ENCODE results near the gene NCOA3.

Gene NCOA3

GRCh38 chr20:47610945-47611250 is 109.2 kb downstream of the NCOA3 start:
- no peak for TF ChIP-seq CTCF (IDR thresholded peaks at IDR 0.05; ENCODE audit: control insufficient read depth, insufficient read depth, low read depth, low read length, missing control alignments)
- H3K4me3 ChIP-seq (ENCODE audit: control insufficient read depth, low read depth, low read length) = no peak overlapping the region
- DNase-seq (ENCODE audit: low read depth) = no peak

- no peak for DNase-seq (ENCODE audit: low read depth)
- TF ChIP-seq CTCF (IDR thresholded peaks at IDR 0.05; ENCODE audit: control insufficient read depth, insufficient read depth, low read depth, low read length, missing control alignments) = no peak
- no peak overlapping the region for H3K4me3 ChIP-seq (ENCODE audit: control insufficient read depth, low read depth, low read length)
Measured at GRCh38 chr20:47611785-47612184, 110.1 kb downstream of the NCOA3 start.

GRCh38 chr20:47612670-47613069 is 111.0 kb downstream of the NCOA3 start:
- TF ChIP-seq CTCF (IDR thresholded peaks at IDR 0.05; ENCODE audit: control insufficient read depth, insufficient read depth, low read depth, low read length, missing control alignments) = no peak
- H3K4me3 ChIP-seq (ENCODE audit: control insufficient read depth, low read depth, low read length) = no peak overlapping the region
- DNase-seq (ENCODE audit: low read depth) = no peak

GRCh38 chr20:47614703-47615309 is 113.1 kb downstream of the NCOA3 start:
- no peak for DNase-seq (ENCODE audit: low read depth)
- no peak overlapping the region for H3K4me3 ChIP-seq (ENCODE audit: control insufficient read depth, low read depth, low read length)
- no peak for TF ChIP-seq CTCF (IDR thresholded peaks at IDR 0.05; ENCODE audit: control insufficient read depth, insufficient read depth, low read depth, low read length, missing control alignments)

- no peak for DNase-seq (ENCODE audit: low read depth)
- no peak for TF ChIP-seq CTCF (IDR thresholded peaks at IDR 0.05; ENCODE audit: control insufficient read depth, insufficient read depth, low read depth, low read length, missing control alignments)
- no peak overlapping the region for H3K4me3 ChIP-seq (ENCODE audit: control insufficient read depth, low read depth, low read length)
Measured at GRCh38 chr20:47618479-47618878, 116.8 kb downstream of the NCOA3 start.

- peak; percentile 73 for TF ChIP-seq CTCF (IDR thresholded peaks at IDR 0.05; ENCODE audit: control insufficient read depth, insufficient read depth, low read depth, low read length, missing control alignments)
- no peak overlapping the region for H3K4me3 ChIP-seq (ENCODE audit: control insufficient read depth, low read depth, low read length)
- DNase-seq (ENCODE audit: low read depth) = peak; percentile 41
Measured at GRCh38 chr20:47620808-47621805, 119.4 kb downstream of the NCOA3 start.
